Measurements from ENCODE around the gene ST6GALNAC3.

DNA sequence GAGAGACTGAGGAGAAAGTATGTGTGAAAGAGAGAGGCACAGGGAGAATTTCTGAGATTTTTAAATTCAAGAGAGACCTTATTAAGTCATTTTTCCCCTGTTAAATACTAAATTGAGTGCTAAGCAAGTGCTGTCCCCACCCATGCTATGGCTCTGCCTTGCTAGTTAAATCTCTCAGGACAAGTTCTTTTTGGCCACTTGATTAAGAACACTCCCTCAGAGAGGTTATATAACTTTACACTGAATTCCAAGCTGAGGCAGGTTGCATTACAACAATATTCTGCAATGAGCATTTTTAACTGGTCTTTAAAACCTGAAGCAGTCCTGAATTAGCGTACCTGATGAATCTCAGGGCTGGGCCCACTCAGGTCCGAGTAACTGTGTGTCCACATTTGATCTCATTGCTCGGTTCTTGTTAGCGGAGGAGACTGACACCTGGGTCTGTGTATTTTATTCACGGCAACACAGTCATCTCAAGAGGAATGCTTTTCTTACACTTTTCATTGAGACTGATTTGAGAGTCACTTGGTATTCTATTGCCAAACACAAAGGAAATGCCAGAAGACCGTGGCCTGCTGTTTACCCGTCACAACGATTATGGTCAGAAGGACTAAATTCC, 605.1 kb downstream of the ST6GALNAC3 start:
- TF ChIP-seq POLR2A (IDR thresholded peaks at IDR 0.05) (no peak), CTCF (IDR thresholded peaks at IDR 0.05) (no peak)

Data from heart left ventricle (tissue), 13 donors.